ENCODE results near the gene NUDT16L1.

NUDT16L1 gene

DNA sequence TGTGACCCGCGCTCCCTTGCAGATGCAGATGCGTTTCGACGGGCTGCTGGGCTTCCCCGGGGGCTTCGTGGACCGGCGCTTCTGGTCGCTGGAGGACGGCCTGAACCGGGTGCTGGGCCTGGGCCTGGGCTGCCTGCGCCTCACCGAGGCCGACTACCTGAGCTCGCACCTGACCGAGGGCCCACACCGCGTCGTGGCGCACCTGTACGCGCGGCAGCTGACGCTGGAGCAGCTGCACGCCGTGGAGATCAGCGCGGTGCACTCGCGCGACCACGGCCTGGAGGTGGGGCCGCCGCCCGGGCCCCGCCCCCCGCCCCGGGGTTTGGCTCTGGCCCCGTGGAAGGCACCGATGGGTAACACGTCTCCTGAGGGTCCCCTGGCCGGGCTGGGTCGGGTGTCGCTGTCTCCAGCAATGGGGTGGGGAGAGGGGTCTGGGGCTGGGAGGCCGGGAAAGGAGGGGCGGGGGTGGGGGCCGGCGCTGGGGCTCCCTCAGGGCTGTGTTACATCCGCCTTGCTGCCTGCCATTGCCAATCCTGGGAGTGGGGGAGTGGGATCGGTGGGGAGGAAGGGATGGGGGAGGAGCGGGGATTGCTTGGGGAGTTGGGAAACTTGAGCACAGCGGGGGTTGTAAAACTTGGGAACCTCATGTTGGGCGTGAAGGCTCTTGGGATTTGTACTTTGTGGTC, 737 bp downstream of the NUDT16L1 start:
- DNase-seq (ENCODE audit: extremely low read depth in 1 of 2, low read depth in 1 of 2), result peak in 1 of 2 donors; percentile 37

- no peak for DNase-seq (ENCODE audit: extremely low read depth in 1 of 2, low read depth in 1 of 2)
Measured at GRCh38 chr16:4694642-4695451, 1.5 kb downstream of the NUDT16L1 start.

GRCh38 chr16:4695473-4696171, 2.3 kb downstream of the NUDT16L1 start:
- no peak for DNase-seq (ENCODE audit: extremely low read depth in 1 of 2, low read depth in 1 of 2)

DNA sequence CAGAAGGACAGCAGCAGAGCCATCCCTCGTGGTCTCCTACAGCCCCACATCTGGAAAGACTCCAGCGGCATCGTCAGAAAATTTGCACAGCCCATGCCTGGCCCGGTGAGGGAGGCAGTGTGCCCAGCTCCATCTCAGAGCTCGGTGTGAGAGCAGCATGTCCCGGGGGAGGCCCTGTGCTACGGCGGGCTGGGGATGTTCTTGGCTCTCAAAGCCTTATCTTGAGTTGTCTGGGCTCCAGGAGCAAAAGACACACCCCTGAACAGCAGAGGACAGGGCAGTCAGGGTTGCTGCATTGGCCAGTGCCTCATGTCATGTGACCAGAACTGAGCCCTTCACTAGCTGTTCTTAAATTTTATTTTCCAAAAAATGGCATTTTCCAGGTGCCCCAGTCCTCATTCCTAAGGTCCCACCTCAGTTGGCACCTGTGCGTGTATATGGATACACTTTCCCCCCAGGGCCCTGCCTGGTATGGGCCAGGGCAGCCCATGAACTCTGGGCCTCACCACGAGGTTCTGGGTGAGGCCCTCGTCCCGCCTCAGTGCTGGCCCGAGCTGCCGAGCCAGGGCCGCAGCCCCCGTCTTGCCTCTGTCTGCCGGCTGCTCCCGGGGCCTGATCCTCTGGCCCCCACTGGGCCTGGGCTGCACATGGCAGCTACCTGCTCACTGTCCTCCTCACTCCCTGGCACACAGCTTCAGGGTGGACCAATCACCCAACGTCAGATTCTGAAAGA, 3.0 kb downstream of the NUDT16L1 start:
- no peak for DNase-seq (ENCODE audit: extremely low read depth in 1 of 2, low read depth in 1 of 2)

GRCh38 chr16:4696905-4697847, 3.8 kb downstream of the NUDT16L1 start:
- DNase-seq (ENCODE audit: extremely low read depth in 1 of 2, low read depth in 1 of 2), result no peak

DNA sequence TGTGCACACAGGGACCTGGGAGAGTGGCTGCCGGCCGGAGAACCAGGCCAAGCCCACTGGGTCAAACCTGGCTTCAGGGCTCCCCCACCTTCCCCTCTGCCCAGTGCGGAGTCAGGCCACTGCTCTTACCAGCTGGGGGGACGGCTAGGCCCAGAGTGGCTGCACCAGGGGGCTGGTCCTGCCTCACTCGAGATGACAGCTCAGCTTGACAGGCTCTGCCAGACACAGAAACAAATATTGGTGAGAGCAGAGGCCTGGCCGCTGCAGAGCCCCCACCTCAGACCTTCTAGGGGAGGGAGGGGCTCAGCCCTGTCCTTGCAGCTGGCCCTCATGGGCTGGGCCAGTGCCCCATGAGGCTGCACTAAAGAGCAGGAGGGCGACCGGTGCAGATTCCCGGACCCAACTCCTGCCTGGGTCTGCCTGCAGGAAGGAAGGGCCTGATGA, 4.5 kb downstream of the NUDT16L1 start:
- no peak for DNase-seq (ENCODE audit: extremely low read depth in 1 of 2, low read depth in 1 of 2)

GRCh38 chr16:4698321-4699045, 5.1 kb downstream of the NUDT16L1 start:
- DNase-seq (ENCODE audit: extremely low read depth in 1 of 2, low read depth in 1 of 2), result no peak

- no peak for DNase-seq (ENCODE audit: extremely low read depth in 1 of 2, low read depth in 1 of 2)
Measured at GRCh38 chr16:4699046-4699556, 5.7 kb downstream of the NUDT16L1 start.

DNA sequence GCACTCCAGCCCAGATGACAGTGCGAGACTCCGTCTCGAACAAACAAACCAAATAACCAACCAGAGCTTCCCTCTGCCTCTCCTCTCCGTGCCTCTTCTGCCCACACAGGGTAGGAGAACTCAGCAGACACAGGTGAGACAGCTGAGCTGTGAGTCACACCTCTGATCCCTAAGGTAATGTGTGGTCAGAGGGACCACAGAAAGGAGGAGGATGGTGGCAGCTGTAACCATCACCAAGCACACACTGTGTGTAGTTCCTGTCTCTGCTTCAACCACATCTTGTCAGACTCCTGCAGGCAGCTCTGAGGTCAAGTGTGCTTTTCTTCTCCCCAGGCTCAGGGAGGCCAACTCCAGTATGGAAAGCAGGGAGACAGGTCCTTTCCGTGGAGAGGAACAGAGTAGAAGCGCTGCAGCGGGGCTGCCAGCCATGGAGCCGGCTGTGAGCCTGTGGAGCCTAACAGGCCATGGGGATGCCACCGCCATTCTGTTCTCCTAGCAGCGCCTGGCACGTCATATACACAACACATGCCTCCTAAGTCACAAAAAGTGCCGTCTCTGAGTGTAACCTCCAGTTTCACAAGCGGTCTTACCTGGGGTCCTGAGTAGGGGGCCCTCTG, 7.1 kb downstream of the NUDT16L1 start:
- DNase-seq (ENCODE audit: extremely low read depth in 1 of 2, low read depth in 1 of 2), result peak in 1 of 2 donors; percentile 31

- DNase-seq (ENCODE audit: extremely low read depth in 1 of 2, low read depth in 1 of 2), result no peak
Measured at GRCh38 chr16:4700997-4701743, 7.8 kb downstream of the NUDT16L1 start.

GRCh38 chr16:4701791-4702465, 8.6 kb downstream of the NUDT16L1 start:
- DNase-seq (ENCODE audit: extremely low read depth in 1 of 2, low read depth in 1 of 2), result no peak

- DNase-seq (ENCODE audit: extremely low read depth in 1 of 2, low read depth in 1 of 2), result no peak
Measured at GRCh38 chr16:4702466-4702808, 9.1 kb downstream of the NUDT16L1 start.

DNA sequence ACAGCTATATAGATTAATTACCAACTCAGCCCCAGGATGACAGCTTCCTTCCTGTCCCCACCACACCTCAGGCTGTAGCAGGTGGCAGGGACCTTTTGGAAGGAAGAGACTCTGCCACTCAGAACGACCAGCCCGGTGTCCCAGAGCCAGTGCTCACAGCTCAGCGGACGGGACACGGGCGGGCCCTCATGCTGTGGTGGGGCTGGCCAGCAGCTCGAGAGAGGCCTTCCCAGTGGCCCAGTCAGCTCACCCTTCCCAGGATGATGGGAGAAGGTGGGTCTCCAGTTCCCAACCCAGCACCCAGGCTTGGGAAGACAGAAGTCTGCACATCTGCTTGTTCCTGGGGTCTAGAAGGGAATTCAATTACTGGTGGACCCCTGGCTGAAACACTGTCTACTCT, 10.5 kb downstream of the NUDT16L1 start:
- no peak for DNase-seq (ENCODE audit: extremely low read depth in 1 of 2, low read depth in 1 of 2)

DNA sequence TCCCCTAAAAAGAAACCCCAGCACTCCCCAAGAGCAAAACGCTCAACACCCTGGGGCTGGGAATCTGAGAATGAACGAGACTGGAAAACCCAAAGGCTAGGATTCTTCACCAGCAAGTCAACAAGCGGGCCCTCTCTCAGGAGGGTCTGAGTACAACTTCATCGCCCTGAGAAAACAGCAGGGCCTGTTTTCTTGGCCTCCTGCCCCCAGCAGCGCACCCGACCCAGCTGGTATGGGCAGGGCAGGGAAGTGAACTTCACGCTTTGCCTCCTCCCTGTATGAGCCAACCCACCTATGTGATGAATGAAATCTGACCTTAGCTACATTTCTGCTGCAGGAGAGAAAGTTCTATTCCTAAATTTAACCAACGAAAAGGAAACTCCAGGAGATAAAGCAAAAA, 11.1 kb downstream of the NUDT16L1 start:
- DNase-seq (ENCODE audit: extremely low read depth in 1 of 2, low read depth in 1 of 2), result no peak

- no peak for DNase-seq (ENCODE audit: extremely low read depth in 1 of 2, low read depth in 1 of 2)
Measured at GRCh38 chr16:4704913-4705312, 11.6 kb downstream of the NUDT16L1 start.

- no peak for DNase-seq (ENCODE audit: extremely low read depth in 1 of 2, low read depth in 1 of 2)
Measured at GRCh38 chr16:4706871-4707270, 13.5 kb downstream of the NUDT16L1 start.

GRCh38 chr16:4709481-4709880, 16.1 kb downstream of the NUDT16L1 start:
- DNase-seq (ENCODE audit: extremely low read depth in 1 of 2, low read depth in 1 of 2), result no peak
